GM19025 (cell line): ENCODE measurements around the gene PLPPR2.
"Not testable (repeated sequence)": the region's sequence is repeated elsewhere in the genome, so short reads cannot be mapped to it uniquely, and the experiment has no call there.

ENCODE experiments used
- ATAC-seq: cut with Tn5 transposase; IDR thresholded peaks from one replicate; pipeline ENCODE4 v1.9.1; 2021; ENCODE audit warnings: mild to moderate bottlenecking, low read depth, moderate library complexity; ENCODE audit not compliant: unreplicated experiment

Gene PLPPR2

DNA sequence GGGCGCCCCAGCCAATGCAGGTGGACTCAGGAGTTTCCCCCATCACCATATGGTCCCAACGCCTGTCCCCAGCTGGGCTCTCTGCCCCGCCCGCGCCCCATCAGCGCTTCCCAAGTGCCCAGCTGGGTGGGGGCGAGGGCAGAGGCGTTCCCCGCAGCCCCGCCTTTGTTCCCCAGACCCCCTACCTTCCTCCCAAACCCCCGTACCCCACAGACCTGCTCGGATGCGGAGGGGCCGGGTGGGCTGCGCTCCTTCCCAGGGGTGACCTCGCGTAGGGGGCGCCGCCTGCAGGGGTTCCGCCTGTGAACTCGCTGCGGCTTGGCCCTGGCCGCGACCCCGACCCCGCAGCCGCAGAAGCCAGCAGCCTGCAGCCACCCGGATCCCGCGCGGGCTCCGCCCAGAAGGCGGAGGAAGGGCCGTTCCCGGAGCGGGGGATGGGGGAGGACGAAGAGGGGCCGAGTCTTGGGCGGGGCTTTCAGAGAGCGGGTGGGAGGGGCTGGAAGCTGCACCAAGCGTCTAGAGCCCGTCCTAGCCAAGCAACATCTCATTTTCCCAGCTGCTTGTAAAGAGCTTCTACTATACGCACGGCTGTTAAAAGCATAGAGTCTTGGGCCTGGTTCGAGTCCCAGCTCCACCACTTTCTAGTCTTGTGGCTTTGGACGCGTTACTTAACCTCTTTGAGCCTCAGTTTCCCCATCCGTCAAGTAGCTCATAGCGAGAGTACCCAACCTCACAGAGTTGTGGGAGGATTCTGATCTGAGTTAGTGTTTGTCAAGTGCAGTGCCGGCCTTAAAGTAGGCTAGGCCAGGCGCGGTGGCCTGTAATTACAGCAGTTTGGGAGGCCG lies 15.8 kb upstream of the PLPPR2 start, which contains the start of gene RAB3D:
Gene RAB3D, minus strand, starts transcription at position 404 of the 845 bp plus-strand sequence. CDS start 2,258 bp downstream, outside the sequence.
- peak; percentile 80 for ATAC-seq

DNA sequence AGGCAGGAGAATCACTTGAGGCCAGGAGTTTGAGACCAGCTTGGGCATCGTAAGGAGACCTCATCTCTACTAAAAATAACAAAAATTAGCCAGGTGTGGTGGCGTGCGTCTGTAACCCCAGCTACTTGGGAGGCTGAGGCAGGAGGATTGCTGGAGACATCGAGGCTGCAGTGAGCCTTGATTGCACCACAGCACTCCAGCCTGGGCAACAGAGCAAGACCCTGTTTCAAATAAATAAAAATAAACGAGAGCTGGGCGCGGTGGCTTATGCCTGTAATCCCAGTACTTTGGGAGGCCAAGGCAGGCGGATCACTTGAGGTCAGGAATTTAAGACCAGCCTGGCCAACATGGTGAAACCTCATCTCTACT lies 15.1 kb upstream of the PLPPR2 start:
- not testable (repeated sequence) for ATAC-seq

- ATAC-seq = no peak
These were observed 12.8 kb upstream of the PLPPR2 start for GRCh38 chr19:11342429-11342828.

- no peak for ATAC-seq
These were observed 10.0 kb upstream of the PLPPR2 start for GRCh38 chr19:11345122-11345803.

GRCh38 chr19:11346104-11346940 lies 8.9 kb upstream of the PLPPR2 start, which contains the start of the genes CCDC159 and TMEM205:
TSS of gene CCDC159 (plus strand) at chr19:11346519. CDS start at chr19:11346607, 88 bp downstream.
TSS of gene TMEM205 (minus strand) at chr19:11346268. CDS start at chr19:11345619, 649 bp downstream.
- peak; percentile 91 for ATAC-seq

DNA sequence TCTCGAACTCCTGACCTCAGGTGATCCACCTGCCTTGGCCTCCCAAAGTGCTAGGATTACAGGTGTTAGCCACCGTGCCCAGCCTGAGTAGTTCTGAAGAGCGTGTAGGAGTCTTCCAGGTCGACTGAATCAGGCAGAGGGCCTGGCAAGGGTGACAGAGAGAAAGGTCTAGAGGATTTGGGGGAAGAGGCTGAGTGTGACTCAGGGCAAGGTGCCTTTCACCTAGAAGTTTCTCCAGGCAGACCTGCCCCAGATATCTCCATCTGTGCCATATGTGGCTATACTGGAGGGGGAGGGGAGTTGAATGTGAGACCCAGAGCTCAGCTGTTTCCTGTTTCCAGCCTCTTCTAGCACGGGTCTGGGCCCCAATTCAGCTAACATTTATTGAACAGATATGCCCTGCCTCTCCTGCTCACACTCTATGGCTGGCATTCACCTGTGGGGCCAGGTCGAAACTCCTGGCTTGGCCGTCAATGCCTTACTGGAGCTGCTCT lies 7.6 kb upstream of the PLPPR2 start:
- no peak for ATAC-seq

DNA sequence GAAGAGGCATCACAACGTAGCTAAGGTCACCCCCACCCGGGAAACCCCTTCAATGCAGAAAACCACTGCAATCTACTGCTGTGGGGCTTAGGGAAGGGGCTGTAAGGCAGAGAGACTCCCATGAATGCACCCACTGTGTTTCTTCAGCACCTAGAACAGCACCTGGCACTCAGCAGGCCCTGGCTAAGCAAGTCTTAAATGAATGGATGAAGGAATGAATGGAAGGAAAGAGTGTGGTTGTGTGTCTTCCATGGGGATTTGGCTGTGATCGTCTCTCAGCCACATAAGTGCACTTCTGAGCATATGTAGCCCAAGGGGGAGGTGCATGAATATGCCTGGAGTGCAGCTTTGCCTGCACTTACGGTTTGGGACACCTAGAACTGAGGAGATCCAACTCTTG lies 6.1 kb upstream of the PLPPR2 start:
- ATAC-seq = no peak

GRCh38 chr19:11354102-11354501 lies 1.1 kb upstream of the PLPPR2 start:
- not testable (repeated sequence) for ATAC-seq

DNA sequence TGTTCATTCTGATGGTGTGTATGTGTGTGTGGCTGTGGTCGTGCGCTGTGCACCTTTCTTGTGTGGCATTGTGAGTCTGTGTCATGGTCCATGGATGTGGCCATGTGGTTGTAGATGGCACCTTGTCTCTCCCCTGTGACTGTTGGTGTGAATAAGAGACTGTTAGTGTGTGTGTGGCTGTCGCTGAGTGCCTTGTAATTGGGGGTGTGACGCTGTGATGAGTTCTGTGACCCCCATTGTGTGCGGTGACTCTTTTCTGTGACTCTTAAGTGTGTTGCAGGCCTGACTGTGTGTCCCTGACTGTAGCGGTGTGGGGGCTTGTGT lies 804 bp downstream of the PLPPR2 start:
- ATAC-seq = no peak

DNA sequence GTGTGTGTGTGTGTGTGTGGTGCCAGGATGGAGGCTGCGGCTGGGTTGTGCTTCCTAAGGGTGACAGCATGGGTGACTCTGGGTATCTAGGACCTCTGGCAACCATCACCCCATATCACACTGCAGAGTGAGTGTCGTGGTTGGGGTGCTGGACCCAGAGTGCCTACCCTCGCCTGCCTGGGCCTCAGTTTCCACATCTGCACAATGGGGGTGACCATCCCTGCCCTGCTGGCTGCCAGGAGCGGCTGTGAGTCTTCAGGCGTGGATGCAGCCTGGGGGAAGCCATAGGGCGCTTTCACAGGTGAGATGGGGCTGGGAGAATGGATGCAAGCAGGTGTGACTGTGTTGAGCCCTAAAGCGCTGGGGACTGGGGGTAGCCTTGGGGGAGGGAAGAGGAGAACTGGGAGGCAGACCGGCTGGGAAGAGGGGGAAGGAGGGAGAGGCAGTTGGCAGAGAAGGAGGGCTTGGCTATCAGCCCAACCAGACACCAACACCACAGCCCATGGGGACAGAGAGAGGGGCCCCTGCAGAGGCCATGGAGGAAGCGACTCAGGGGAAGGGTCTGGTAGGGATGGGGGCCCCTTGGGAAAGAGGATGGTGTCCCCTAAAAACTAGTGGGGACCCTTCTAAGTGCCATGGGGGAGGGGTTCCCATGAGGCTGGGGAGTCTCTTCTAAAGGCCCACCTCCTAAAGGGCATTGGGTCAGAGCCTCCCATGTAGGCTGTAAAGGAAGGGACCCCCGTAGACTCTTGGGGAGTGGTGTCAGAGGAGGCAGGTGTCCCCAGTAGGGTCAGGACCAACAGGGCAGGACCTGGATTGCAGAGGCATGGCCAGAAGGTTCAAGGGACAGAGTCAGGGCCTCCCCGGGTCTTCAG lies 1.7 kb downstream of the PLPPR2 start:
- no peak for ATAC-seq

DNA sequence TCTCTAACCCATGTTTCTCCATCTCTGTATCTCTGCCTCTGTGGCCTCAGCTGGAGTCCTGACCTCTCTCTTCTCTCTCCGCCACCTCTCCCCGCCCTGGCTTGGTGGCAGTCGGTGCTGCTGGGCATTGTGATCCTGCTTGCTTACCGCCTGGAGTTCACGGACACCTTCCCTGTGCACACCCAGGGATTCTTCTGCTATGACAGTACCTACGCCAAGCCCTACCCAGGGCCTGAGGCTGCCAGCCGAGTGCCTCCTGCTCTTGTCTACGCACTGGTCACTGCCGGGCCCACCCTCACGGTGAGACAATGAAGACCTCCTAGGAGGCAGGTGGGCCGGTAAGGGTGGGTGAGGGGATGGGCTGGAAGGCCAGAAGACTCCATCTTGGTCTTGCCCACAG lies 4.2 kb downstream of the PLPPR2 start:
- ATAC-seq = no peak

GRCh38 chr19:11361037-11361770 lies 6.0 kb downstream of the PLPPR2 start:
- no peak for ATAC-seq

GRCh38 chr19:11361771-11362731 lies 6.8 kb downstream of the PLPPR2 start:
- ATAC-seq = no peak

DNA sequence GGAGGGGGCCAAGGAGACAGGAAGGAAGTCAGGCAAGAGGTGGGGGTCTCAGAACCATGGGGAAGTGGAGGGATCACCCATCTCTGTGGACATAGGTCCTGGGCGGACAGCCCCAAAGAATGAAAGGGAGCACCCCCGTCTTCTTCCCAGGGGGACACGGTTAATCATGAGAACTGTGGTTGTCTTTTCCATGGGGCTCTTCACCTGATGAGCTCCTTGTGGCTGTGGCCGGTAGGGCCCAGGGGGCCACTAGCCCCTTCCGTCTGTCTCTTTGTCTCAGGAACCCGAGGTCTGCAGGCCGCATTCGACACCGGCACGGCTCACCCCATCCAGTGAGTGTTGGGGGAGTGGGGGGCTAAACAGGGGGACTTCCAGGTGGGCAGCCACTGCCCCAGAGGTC lies 8.6 kb downstream of the PLPPR2 start:
- ATAC-seq = no peak

- no peak for ATAC-seq
These were observed 9.2 kb downstream of the PLPPR2 start for GRCh38 chr19:11364296-11364904.

- ATAC-seq = no peak
These were observed 9.7 kb downstream of the PLPPR2 start for GRCh38 chr19:11364935-11365334.

- no peak for ATAC-seq
These were observed 10.4 kb downstream of the PLPPR2 start for GRCh38 chr19:11365557-11366117.
